ENCODE measurements around the gene C1QC. TPM values are rescaled to one million over a fixed set of nuclear protein-coding genes. Genes with fewer than 3 reads are reported as not detected.

C1QC gene
- polyA plus RNA-seq, 1 donor = 50.3 TPM

- no peak for DNase-seq
Observed at GRCh38 chr1:22619798-22620197, 23.6 kb upstream of the C1QC start.

DNA sequence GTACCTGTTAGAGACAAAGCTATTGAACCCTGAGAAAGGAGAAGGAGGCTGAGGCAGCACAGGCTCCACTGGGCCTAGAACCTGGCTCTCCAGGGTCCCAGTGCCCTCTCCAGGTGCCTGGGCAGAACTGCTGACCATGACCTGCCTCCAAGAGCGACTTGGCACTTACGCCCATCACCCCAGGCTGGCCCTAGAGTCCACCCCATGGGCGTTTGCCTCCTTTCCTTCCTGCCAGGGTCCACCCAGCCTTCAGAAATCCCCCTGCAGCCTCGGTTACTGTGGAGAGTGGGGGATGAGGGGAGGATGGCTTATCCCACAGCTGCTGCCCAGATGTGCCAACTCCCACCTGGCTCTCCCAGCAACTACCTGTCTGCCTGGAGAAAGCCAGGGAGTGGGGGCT is 21.7 kb upstream of the C1QC start:
- DNase-seq = no peak

GRCh38 chr1:22625262-22625925 is 18.0 kb upstream of the C1QC start:
- no peak for DNase-seq

DNA sequence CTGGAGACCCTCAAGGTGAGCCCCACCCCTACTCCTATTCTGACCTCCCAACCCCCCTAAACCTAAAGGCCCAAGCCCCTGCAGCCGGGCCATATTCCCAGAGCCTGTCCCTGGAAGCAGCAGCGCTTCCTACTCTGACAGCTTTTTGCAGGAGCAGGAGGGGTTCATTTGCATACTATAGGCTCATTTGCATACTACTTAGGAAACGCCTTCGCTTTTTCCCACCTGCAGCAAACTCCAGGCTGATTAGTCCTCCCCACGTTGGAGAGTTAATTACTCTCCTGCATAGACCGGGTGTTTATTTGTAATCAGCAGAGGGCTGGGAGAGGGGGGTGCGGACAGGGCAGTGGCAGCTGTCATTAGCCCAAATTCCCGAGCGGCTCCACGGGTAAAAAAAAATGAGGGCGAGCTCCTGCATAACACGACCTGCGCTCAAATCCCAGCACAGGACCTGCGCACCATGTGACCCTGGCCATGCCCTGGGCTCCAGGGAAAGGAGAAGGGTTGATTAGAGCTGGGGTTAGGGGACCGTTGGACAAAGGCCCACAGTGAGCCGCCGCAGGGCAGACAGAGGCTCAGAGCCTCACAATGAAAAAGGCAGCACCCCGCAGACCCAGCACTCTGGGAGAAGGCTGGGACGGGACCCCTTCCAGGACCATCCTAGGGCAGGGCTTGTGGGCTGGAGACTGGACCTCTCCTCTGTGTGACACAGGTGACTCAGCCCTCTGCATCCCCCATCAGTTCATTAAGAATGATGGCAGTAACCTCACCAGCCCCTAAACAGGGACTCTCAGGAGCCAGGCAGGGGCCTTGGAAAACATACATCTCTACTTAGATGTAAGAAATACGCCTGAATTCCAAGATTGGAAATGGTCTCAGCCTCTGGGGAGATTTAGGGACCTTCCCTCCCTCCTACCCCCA is 16.9 kb upstream of the C1QC start:
- DNase-seq = no peak

GRCh38 chr1:22627331-22627730 is 16.1 kb upstream of the C1QC start:
- no peak for DNase-seq

DNA sequence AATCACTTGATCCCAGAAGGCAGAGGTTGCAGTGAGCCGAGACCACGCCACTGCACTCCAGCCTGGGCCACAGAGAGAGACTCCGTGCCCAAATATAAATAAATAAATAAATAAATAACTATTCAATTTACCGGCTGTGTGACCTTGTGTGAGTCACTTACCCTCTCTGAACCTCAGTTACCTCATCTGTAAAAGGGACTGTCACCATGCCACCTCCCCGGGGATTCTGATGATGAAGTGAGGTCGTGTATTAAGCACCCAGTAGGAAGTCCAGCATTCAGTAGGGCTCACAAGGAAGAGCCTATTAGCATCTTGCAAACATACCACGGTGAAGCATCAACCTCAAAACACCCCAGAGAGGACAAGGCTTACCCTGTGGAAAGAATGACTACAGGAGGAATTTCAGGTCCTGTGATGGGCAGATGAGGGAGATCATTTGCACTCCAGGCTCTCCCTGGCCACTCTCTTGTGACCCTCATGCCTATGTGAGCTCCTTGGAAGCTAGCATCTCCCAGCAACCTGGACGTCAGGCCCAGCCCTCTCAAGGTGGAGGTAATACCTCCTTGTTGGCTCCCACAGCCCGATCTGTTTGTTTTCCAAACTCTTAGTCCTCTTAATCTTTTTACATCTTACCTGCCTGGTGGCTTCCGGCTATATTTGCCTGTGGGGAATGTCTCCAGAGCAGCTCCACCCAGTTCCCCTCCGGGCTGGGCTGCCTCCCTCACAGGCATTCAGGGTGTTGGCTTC is 14.6 kb upstream of the C1QC start:
- DNase-seq = no peak

DNA sequence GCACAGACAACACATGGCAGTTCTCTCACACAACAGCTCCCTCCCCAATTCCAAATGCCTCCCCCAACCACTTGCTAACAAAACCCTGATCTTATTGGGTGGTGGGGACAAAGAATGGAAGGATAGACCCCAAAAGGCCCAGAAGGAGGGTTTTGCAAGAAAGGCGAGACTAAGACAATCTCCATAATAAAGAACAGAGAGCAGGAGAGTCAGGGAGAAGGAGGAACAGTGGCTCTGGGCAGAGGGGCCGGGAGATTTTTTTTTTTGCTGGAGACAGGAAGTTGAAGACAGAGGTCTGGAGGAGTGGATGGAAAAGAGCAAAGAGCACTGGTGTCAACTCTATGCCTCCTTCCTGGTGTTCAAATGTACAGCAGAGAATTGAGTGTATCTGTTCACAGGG is 13.5 kb upstream of the C1QC start:
- DNase-seq = no peak

DNA sequence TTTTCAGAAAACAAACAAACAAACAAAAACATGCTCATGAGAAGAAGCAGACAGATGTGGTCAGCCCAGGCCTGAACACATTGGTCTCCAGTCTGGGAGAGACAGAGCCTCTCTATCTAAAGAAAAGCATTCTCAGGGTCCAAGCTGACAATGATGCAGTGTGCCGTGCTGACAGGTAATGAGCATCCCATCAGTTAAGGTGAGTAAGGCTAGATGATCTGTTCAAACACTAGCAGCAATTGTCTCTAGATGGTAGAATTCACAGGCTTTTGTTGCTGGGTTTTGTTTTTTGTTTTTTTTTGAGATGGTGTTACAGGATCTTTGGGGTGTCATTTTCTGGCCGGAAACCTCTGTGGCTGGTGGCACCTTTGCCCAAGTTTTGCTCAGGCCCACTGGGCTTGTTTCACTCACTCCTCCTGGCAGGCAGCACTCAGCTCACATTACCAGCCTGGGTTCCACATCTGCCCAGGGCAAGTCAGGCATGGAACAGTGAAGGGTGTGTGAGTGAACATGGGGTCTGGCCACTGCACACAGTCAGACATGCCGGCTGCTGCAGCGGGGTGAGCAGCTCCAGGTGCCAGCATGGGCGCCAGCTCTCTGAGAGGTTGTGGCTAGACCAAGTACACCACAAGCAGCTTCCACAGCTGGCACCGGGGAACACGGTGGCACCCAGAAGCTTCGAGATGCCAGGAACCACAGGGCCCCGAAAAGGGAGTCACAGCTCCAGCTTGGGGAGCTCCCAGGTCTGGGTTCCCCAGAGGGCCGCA is 9.6 kb upstream of the C1QC start:
- no peak for DNase-seq

DNA sequence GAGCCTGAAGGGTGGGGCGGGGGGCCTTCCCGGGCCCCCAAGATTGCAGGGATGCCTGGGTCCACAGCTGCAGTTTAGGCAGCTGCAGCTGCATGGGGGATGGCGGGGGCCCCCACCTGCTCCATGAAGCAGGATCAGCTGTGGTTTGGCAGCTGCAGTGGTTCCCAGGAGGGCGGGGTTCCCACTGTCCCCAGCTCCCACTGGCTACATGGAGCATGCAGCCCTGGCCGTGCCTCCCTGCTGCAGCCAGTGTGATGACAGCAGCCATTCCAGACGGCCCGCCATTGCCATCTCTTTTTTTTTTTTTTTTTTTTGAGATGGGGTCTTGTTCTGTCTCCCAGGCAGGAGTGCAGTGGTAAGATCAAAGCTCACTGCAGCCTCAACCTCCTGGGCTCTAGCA is 8.0 kb upstream of the C1QC start:
- DNase-seq = no peak

DNA sequence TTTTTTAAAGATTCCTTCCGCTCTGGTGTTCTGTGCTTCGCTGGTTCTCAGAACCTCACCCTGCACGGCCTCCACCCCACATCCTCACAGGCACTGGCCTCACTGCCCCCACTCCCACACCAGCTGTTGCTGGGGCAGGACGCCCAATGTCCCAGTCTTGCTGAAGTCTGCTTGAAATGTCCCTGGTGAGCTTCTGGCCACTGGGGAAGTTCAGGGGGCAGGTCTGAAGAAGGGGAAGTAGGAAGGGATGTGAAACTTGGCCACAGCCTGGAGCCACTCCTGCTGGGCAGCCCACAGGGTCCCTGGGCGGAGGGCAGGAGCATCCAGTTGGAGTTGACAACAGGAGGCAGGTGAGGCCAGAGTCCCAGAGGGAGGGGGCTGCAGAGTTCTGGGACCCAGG is 7.1 kb upstream of the C1QC start, which contains the start of gene C1QA:
Gene C1QA (plus strand): TSS at position 276 of the 400 bp plus-strand sequence. CDS start 989 bp downstream, outside the sequence.
- peak; percentile 32 for DNase-seq

DNA sequence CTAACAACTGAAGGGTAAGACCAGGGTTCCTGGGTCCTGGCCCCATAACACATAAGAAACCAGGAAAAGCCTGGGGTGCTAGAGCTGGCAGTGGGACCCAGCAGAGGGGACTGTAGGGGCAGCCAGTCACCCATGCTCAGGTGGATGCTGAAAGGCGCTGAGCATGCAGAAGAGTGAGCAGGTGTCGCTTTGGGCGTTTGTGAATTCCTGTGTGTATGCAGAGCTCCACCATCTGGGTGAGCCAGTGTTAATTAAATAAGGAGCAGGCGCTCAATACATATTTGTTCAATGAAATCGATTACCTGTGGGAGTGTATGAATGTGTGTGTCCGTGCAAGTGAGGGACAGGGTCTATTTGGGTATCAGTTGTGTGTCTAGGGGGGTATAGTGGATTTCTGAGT is 6.5 kb upstream of the C1QC start:
- DNase-seq = no peak

DNA sequence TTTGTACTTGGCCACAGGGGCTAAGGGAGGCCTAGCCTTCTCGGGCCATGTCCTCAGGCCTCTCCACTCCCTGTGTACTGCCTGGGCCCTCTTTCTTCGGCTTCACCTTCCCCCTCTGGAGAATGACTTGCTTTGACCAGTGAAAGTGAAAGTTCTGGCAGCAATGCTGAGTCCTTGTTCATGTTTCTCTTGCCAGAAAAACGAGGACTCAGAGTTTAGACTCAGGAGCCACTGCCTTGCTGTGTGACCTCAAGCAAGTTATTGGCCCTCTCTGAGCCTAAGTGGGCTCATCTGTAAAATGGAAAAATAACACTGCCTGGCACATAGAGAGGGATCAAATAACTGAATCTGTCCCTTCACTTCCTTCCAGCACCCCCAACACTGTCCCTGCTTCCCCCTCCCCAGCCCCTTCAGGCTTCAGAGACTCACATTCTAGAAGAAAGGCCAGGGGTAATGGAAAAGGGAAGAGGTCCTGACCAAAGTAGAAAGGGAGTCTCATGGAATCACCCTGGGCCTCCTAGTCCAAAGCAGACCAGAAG is 5.5 kb upstream of the C1QC start:
- no peak for DNase-seq

GRCh38 chr1:22638476-22639234 is 4.8 kb upstream of the C1QC start:
- no peak for DNase-seq

DNA sequence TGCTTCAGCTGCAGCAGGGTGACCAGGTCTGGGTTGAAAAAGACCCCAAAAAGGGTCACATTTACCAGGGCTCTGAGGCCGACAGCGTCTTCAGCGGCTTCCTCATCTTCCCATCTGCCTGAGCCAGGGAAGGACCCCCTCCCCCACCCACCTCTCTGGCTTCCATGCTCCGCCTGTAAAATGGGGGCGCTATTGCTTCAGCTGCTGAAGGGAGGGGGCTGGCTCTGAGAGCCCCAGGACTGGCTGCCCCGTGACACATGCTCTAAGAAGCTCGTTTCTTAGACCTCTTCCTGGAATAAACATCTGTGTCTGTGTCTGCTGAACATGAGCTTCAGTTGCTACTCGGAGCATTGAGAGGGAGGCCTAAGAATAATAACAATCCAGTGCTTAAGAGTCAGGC is 4.1 kb upstream of the C1QC start:
- DNase-seq = no peak

DNA sequence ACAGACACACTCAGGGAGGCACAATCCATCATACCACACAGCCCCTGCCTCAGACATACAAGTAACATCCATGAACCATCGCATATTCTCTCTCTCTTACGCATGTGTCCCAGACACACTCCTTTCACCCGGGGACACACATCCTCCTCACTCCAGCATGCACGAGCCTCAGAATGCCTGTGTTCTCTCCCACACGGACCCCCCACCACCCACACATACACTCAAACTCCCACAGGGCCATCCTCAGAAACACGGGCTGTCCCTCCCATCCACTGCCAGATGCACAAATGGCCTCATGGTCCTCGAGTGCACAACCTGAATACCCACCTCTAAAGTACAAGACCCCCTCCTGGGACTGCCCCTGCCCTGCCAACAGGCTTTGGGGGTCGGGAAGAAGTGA is 2.2 kb upstream of the C1QC start:
- no peak for DNase-seq

- peak; percentile 86 for DNase-seq
Observed at GRCh38 chr1:22641906-22642636, 1.4 kb upstream of the C1QC start.

DNA sequence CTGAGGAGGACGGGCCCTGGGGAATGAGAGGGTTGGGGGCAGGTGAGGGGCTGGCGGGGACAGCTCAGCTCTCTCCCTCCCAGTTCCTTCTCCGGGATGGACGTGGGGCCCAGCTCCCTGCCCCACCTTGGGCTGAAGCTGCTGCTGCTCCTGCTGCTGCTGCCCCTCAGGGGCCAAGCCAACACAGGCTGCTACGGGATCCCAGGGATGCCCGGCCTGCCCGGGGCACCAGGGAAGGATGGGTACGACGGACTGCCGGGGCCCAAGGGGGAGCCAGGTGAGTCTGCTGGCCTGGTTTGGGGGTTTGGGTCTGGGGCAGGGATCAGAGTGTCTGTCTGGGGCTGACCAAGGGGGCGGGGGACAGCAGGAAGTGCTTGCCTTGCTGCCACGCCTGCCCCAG is 495 bp downstream of the C1QC start:
- DNase-seq = no peak

DNA sequence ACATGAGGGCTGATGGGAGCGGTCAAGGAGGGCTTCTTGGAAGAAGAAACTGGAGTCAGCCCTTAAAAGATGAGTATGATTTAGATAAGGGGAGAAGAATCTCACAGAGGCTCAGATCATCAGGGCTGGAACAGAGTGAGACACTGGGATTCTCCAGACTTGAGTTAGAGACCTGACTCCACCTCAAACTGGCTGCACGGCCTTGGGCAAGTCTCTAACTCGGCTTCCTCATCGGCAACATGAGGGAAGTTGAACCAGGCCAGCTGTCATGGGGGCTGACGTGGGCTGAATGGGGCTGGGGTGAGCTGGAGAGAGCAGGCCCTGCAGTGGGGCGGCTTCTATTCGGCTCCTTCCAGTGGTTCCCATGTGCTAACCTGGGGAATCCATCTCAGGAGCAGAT is 2.5 kb downstream of the C1QC start:
- no peak for DNase-seq

DNA sequence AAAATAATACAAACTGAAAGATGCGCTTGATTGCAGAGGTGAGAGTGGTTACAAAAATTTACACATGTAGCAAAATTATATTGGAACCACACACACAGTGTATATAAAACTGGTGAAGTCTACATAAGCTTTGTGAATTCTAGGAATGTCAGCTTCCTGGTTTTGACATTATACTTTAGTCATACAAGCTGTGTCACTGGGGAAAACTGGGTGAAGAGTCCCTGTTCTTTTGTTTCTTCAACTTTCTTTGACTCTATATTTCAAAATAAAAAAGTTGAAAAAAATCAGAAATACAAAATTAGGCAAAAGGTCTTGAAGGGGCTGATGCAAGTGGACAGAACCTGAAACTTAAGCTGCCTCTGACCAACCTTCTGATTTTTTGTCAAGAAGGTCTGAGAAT is 3.0 kb downstream of the C1QC start:
- no peak for DNase-seq

DNA sequence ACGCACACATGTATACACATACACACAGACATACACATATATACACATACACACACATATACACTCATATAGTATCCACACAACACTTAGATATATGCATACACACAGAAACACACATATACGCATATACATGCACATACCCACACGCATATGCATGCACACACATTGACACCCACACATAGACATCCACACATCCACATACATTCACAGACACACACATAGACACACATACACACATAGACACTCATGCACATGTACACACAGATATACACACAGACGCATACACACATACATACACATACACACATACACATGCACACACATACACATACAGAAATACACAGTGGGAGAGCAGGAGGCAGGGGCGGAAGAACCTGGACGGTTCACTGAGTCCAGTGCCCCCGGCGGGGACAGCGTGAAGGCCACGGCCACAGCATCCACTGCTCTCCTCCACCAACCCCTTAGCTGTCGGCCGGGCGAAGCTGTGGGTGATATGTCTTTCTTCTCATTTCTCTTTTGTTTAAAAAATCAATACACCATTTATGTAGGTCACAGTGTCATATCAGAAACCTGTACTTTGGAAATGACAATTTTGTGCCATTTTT is 6.8 kb downstream of the C1QC start:
- DNase-seq = no peak

All from hindlimb muscle (tissue), 1 donor.